Sciatic nerve (tissue), 2 donors: ENCODE data around the gene CCDC78. TPM values are rescaled to one million over a fixed set of nuclear protein-coding genes. Genes with fewer than 3 reads are reported as not detected.
"Not testable (repeated sequence)": the region's sequence is repeated elsewhere in the genome, so short reads cannot be mapped to it uniquely, and the experiment has no call there.

Experiments used
- ATAC-seq: fragments of 200-7000 bp; cut with Tn5 transposase; one replicate; pipeline ENCODE4 v1.9.1; 2020; ENCODE audit warnings: mild to moderate bottlenecking, moderate library complexity
- DNase-seq: peaks from one replicate; pipeline ENCODE4 v3.0.0-alpha.2; 2020; ENCODE audit warnings: low spot score
- intact Hi-C: fragments of 100-400 bp; cut with DNase I; formaldehyde crosslinking; loops from one replicate; pipeline ENCODE4 v1.14.2; 2022
- total RNA-seq: library from RNA; stranded (reverse); fragmentation: NEBNext Ultra II Directional; extraction: Animal tissue kit (Norgen Biotek cat#: 25700); gene quantifications from one replicate; pipeline ENCODE4 v1.2.1, GENCODE V29; 2021
- donor health status: DM: no; HTN: no; CAD: no.
- donor health status: DM: no; HTN: no; CAD: no.

CCDC78 gene
- total RNA-seq, 1 donor from 2014 or later, result 2.1 TPM

GRCh38 chr16:762595-763268 is 36.5 kb upstream of the CCDC78 start:
- DNase-seq (no peak), ATAC-seq (no peak)
- intact Hi-C loops, result no loop called here

DNA sequence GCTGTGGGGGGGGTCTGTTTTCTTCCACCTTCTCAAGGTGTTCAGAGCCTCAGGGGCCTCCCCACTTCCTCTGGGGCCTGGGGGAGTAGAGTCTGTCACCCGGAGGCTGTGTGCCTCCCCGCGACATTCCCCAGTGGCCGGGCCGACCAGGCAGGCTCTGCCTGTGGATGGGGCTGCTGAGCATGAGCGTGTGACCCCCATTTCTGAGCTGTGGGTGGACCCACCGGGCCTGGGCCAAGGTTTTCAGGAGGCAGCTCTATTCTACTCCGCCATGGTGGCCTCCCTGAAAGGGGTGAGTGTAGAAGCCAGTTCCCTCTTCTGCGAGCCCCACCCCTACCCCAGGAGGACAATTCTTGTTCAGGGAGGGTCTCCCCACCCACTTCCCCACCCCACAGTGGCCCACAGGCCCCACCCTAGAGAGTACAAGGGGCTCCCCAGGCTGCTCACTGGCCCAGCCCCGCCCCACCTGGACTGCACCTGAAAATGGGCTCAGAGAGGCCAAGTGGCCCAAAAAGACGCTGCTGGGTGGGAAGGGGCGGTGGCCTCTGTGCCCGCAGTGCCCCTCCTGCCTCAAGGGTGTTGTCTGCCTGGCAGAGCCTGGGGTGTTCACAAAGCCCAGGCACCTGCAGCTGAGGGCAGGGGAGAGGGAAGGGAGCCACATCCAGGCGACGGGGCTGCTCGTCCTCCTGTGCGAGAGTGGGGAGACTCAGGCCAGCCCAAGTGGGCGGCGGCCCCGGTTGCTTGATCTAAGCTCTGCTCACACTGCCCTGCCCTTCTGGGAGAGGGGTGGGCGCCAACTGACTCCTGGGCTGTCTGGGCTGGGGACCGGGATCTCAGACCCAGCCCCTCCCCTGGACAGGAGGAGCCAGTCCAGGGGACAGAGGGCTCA is 35.6 kb upstream of the CCDC78 start:
- no peak for ATAC-seq
- DNase-seq, result no peak
- intact Hi-C loops, result no loop called here

DNA sequence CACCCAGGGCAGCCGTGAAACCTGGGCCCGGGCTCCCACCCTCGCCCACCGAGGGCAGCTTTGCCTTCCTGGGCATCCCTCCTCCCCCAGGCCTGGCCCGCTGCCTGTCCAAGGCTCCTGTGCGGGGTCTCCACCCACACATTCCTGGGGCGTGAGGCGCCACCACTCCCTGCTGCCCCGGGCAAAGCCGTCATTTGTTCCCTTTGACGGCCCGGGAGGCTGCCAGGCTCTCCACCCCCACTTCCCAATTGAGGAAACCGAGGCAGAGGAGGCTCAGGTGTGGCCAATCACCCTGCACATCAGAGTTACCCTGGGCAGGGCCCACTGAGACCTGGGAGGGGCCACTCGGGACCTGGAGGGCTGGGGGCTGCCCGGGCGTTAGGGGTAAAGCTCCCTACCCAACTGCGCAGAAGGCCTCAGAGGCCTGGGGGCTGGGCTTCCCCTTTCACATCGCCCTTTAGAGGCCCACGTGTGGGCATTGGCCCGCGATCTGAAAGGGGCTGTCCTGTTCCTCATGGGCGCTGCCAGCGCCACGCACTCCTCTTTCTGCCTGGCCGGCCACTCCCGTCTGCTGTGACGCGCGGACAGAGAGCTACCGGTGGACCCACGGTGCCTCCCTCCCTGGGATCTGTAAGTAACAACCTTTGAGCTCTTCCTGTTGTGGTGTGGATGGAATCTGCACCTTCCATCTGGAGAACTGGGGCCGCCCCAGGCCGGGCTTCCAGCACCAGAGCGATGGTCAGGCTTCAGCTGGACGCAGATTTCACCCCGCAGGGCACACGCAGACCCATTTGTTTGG is 34.5 kb upstream of the CCDC78 start, which contains the start of gene MSLN:
TSS of gene MSLN (plus strand) at position 190 of the 799 bp plus-strand sequence. CDS start 1,947 bp downstream, outside the sequence.
- intact Hi-C loops, result no loop called here
- no peak for DNase-seq
- ATAC-seq, result no peak

DNA sequence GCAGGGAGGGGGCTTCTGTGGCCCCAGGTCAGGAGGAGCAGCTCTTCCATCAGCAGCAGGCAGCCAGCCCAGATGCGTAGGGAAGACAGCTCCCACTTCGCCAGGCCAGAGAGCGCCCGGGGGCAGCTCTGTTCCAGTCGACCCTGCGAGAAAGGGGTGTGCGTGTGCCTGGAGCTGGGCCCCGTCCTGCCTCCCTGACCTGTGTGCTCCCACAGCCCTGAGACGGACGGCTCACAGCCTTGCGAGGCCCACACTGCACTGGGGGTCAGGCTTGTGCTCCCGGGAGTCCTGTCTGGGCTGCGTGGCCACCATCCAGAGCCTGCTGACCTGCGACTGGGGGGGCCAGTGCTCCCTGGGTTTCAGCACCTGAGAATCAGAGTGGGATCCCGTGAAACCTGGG is 33.8 kb upstream of the CCDC78 start:
- no peak for ATAC-seq
- DNase-seq, result no peak
- intact Hi-C loops, result no loop called here

DNA sequence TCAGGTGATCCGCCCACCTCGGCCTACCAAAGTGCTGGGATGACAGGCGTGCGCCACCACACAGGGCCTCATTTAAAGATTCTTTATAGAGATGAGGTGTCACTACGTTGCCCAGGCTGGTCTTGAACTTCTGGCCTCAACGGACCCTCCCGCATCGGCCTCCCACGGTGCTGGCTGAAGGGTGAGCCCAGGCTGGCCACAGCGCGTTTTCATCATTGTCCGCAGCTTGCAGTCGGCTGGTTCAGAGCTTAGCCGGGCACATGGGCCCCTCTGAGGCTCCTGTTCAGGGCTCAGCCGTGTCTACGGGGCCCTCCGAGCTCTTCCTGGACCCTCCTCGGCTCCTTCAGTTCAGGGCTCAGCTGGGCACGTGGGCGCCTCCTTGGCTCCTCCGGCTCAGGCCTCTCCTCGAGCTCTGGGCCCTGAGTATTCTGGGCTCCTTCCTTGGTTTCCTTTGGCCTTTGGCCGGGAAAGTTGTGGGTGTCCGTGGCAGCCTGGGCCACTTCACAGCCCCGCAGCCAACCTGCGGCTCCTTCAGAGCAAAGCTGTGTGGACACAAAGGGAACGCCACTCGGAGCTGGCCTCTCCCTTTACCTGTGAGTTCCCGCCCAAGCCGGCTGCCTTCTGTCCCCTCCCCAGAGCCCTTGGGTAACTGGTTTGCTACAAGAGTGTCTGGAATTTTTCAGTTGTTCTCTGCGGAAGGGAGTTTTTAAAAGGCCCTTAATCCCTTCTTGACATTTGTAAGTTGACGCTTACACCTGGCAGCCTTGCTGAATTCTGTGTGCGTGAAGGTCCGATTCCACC is 33.1 kb upstream of the CCDC78 start:
- ATAC-seq (no peak), DNase-seq (no peak)
- intact Hi-C loops, result no loop called here

GRCh38 chr16:756428-756827 is 30.2 kb upstream of the CCDC78 start:
- no peak for ATAC-seq
- intact Hi-C loops, result no loop called here

GRCh38 chr16:754656-755055 is 28.4 kb upstream of the CCDC78 start:
- DNase-seq (no peak), ATAC-seq (peak; percentile 41)
- intact Hi-C loops, result no loop called here

More at GRCh38 chr16:756428-756827, 30.2 kb upstream of the CCDC78 start:
- no peak for DNase-seq

- DNase-seq, ATAC-seq, intact Hi-C loops: not testable (repeated sequence)
These were observed 27.9 kb upstream of the CCDC78 start for GRCh38 chr16:754121-754607.

GRCh38 chr16:752007-752312 is 25.7 kb upstream of the CCDC78 start:
- ATAC-seq, result no peak
- no peak for DNase-seq
- intact Hi-C loops, result no loop called here

- DNase-seq, result no peak
- ATAC-seq, result peak; percentile 32
- intact Hi-C loops, result no loop called here
These were observed 25.1 kb upstream of the CCDC78 start for GRCh38 chr16:751152-752006.

DNA sequence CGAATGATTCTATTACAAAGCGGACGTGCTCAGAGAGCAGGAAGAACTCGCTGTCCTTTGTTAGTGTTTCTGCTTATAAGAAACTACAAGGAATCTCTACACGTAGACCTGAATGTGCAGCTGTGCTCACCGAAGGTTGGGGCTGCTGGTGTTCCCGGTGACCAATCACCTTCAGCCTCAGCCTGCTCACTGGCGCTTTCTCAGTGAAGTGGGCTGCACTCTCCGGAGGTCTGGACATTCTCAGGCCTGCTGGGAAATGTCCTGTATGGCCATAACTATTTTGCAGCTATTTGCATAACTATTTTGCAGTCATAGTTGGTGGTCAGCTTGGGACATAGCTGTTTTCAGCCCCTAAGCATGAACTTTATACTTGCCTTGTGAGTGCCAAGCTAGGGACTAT is 24.2 kb upstream of the CCDC78 start:
- intact Hi-C loops, result no loop called here
- DNase-seq (no peak), ATAC-seq (no peak)

GRCh38 chr16:749010-749409 is 22.8 kb upstream of the CCDC78 start:
- no peak for DNase-seq
- peak; percentile 34 for ATAC-seq
- intact Hi-C loops, result loop anchor here (5.0 kb wide), 1 partner anchor 42 kb away; the partner anchor contains the start of gene FBXL16

DNA sequence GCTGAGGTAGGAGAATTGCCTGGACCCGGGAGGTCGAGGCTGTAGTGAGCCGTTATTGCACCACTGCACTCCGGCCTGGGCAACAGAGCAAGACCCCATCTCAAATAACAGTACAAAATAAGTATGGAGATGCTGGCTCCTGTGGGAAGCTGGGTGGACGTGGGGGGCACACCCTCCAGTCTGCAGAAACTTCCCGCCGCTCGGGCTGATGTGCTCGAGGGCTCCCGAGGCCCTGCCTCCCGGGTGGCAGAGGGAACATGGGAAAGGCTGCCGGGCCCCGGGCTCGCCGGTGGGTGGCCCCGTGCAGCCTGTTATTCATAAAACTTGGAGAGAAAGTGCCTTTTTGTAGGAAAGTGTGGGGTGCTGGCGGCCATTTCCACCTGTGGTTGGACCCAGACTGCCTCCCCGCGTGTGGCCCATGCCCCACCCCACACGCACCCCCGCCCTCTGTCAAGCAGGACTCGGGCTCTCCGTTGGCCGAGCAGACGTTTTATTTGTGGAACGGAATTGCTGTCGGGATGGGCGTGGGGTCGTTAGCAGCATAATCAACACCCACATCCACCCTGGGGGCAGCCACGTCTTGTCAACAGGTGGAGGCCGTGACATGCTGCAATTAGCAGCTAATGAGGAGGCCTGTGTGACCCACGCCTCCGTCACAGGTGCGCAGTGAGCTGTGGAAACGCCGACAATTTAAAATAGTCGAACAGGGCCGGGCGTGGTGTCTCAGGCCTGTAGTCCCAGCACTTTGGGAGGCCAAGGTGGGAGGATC is 21.9 kb upstream of the CCDC78 start:
- ATAC-seq (no peak), DNase-seq (no peak)
- intact Hi-C loops, result loop anchor here (5.0 kb wide), 1 partner anchor 41 kb away; the partner anchor contains the start of gene FBXL16

DNA sequence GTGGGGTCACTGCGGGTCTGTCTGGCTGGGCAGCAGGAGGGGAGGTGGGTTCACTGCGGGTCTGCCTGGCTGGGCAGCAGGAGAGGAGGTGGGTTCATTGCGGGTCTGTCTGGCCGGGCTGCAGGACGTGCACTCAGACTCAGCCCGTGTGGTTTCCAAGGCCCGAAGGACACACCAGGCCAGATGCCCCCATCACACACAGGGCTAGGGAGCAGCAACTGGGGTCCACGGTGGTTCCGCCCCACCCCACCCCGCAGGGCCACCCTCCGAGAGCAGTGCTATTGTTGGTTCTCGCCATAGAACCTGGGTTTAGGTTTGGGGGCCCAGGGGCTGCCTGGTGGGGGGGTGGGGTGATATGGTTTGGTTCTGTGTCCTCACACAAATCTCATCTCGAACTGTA is 20.4 kb upstream of the CCDC78 start:
- ATAC-seq (no peak), DNase-seq (no peak)
- intact Hi-C loops, result loop anchor here (5.0 kb wide), 1 partner anchor 39 kb away; the partner anchor contains the start of gene FBXL16

DNA sequence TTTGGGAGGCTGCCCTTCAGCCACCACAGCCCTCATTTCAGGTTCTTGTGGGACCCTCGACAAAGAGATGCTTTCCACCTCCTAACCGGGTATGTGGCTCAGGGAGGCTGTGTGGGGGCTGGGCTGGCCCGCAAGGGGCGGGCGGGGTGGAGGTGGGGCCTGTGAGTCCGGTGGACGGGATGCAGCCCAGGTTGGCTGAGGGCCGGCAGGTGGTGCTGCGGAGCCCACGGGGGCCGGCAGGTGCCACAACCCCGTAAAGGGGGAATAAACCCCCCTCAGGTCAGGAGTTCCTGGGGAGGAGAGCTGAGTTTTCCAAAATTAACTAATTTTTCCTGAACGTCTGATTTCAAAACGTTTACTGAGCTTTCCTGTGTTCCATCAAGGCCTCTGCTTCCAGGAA is 19.5 kb upstream of the CCDC78 start:
- ATAC-seq (no peak), DNase-seq (no peak)
- intact Hi-C loops, result loop anchor here (5.0 kb wide), 1 partner anchor 38 kb away; the partner anchor contains the start of gene FBXL16

DNA sequence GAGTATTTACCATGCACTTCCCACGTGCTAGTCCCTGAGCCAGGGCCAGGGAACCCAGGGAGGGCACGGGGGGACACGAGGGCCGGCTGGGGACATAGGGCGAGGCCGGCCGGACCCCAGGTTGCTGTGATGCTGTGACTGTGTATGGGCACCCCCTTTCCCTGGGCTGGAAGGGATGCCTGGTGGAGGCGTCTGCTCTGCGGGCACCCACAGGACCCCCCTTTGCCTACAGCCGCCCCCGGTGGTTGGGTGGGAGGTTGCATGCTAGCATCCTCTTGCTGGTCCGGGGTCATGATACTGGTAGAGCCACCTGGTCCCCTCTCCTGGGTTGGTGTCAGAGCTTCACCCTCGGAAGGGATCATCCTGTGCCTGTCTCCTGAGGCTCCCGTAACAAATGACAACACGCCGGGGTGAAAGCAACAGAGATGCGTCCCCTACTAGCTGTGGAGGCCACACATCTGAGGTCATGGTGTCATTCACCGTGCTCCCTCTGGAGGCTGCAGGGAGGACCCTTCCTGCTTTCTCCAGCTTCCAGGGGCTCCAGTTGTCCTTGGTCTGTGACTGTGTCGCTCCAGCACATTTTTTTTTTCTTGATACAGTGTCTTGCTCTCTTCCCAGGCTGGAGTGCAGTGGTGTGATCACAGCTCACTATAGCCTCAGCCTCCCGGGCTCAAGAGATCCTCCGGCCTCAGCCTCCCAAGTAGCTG is 17.7 kb upstream of the CCDC78 start:
- intact Hi-C loops, result no loop called here
- DNase-seq (no peak), ATAC-seq (no peak)
